Ishikawa (cell line): ENCODE results near the gene SHISA5.

Source experiments
- CEBPB ChIP-seq: IDR thresholded peaks from 2 replicates; pipeline ENCODE4 v1.6.1; 2012
- CREB1 ChIP-seq: IDR thresholded peaks from 2 replicates; pipeline ENCODE4 v1.6.1; 2012; ENCODE audit warnings: low read depth
- EGR1 ChIP-seq: IDR thresholded peaks from 2 replicates; pipeline ENCODE4 v1.6.1; 2012
- EP300 ChIP-seq: IDR thresholded peaks from 2 replicates; pipeline ENCODE4 v1.6.1; 2012; ENCODE audit warnings: borderline replicate concordance
- FOXM1 ChIP-seq: IDR thresholded peaks from 2 replicates; pipeline ENCODE4 v1.6.1; 2012; ENCODE audit warnings: low read depth, borderline replicate concordance
- NFIC ChIP-seq: IDR thresholded peaks from 2 replicates; pipeline ENCODE4 v1.6.1; 2012
- RAD21 ChIP-seq: IDR thresholded peaks from 2 replicates; pipeline ENCODE4 v1.6.1; 2012; ENCODE audit warnings: low read depth
- TAF1 ChIP-seq: IDR thresholded peaks from 2 replicates; pipeline ENCODE4 v1.6.1; 2012; ENCODE audit warnings: low read depth, mild to moderate bottlenecking
- TCF12 ChIP-seq: IDR thresholded peaks from 2 replicates; pipeline ENCODE4 v1.6.1; 2012; ENCODE audit warnings: low read depth
- TEAD4 ChIP-seq: IDR thresholded peaks from 2 replicates; pipeline ENCODE4 v1.6.1; 2012
- USF1 ChIP-seq: IDR thresholded peaks from 2 replicates; pipeline ENCODE4 v1.6.1; 2012
- YY1 ChIP-seq: IDR thresholded peaks from 2 replicates; pipeline ENCODE4 v1.6.1; 2012; ENCODE audit warnings: low read depth
- ZBTB7A ChIP-seq: IDR thresholded peaks from 2 replicates; pipeline ENCODE4 v1.6.1; 2012; ENCODE audit warnings: low read depth
- TF ChIP-seq, protein P1 (sequence below): IDR thresholded peaks from 2 replicates; pipeline ENCODE4 v1.6.1; 2012; ENCODE audit warnings: low read depth, mild to moderate bottlenecking
- TF ChIP-seq, protein P2 (sequence below): IDR thresholded peaks from 2 replicates; pipeline ENCODE4 v1.6.1; 2012

The SHISA5 gene

DNA sequence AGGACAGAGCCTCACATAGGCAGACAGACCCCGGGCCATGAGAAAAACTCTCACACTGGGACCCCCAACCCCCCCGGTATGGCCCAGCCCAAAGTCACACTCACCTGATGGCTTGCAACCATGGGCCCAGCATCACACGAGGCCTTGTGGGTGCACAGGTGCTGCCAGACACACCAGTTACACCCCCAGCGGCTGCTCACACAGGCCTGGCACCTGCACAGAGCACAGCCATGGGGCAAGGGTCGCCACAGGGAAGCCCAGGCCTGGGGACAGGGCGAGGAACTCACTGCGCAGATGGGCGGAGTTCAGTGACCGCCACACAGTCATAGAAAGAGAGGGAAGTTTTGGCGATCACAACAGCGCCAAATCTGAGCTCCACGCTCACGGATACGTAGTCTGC, 83.4 kb downstream of the SHISA5 start:
- TF ChIP-seq EP300 (no peak), FOXM1 (no peak)

DNA sequence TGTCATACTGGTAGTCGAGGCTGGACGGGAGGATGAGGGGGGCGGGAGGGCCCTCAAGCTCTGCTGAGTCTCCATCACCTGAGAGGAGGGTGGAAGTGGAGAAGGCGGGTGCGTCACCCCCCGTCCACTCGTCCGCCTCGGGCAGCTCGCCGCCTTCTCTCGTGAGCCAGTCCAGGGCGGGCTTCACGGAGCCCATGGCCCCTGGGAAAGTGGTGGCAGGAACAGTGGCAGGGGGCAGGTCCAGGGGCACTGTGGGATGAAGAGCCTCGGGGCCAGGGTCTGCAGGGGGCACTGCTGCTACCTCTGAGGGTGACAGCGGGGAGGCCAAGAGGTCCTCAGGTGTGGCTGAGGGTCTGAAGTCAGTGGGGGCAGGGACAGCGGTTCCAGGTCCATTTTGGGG, 84.4 kb downstream of the SHISA5 start:
- TF ChIP-seq RAD21 (no peak), USF1 (no peak), FOXM1 (no peak), TAF1 (no peak), NFIC (no peak), EGR1 (no peak), TCF12 (no peak), CREB1 (no peak), ZBTB7A (no peak), CEBPB (no peak)
- TF ChIP-seq, protein P1, sequence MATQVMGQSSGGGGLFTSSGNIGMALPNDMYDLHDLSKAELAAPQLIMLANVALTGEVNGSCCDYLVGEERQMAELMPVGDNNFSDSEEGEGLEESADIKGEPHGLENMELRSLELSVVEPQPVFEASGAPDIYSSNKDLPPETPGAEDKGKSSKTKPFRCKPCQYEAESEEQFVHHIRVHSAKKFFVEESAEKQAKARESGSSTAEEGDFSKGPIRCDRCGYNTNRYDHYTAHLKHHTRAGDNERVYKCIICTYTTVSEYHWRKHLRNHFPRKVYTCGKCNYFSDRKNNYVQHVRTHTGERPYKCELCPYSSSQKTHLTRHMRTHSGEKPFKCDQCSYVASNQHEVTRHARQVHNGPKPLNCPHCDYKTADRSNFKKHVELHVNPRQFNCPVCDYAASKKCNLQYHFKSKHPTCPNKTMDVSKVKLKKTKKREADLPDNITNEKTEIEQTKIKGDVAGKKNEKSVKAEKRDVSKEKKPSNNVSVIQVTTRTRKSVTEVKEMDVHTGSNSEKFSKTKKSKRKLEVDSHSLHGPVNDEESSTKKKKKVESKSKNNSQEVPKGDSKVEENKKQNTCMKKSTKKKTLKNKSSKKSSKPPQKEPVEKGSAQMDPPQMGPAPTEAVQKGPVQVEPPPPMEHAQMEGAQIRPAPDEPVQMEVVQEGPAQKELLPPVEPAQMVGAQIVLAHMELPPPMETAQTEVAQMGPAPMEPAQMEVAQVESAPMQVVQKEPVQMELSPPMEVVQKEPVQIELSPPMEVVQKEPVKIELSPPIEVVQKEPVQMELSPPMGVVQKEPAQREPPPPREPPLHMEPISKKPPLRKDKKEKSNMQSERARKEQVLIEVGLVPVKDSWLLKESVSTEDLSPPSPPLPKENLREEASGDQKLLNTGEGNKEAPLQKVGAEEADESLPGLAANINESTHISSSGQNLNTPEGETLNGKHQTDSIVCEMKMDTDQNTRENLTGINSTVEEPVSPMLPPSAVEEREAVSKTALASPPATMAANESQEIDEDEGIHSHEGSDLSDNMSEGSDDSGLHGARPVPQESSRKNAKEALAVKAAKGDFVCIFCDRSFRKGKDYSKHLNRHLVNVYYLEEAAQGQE: no peak

- TF ChIP-seq CREB1 (no peak), CEBPB (no peak), TCF12 (no peak), TEAD4 (no peak), YY1 (no peak), NFIC (no peak)
Observed at GRCh38 chr3:48419149-48419548, 84.8 kb downstream of the SHISA5 start.

- TF ChIP-seq FOXM1 (no peak), EP300 (no peak), TCF12 (no peak), TEAD4 (no peak), EGR1 (no peak), USF1 (no peak), ZBTB7A (no peak), NFIC (no peak), CREB1 (no peak), CEBPB (no peak)
- TF ChIP-seq, protein P1: no peak
- TF ChIP-seq, protein P2, sequence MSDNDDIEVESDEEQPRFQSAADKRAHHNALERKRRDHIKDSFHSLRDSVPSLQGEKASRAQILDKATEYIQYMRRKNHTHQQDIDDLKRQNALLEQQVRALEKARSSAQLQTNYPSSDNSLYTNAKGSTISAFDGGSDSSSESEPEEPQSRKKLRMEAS: no peak
Observed at GRCh38 chr3:48418651-48419050, 85.3 kb downstream of the SHISA5 start.

- TF ChIP-seq FOXM1 (no peak), USF1 (no peak), CREB1 (no peak)
Observed at GRCh38 chr3:48418140-48418539, 85.8 kb downstream of the SHISA5 start.
